Activated B cell treated with CpG ODN at 0.5 μM for 24 hours (primary cell): ENCODE results near the gene SPANXB1. TPM values are rescaled to one million over a fixed set of nuclear protein-coding genes. Genes with fewer than 3 reads are reported as not detected.
"Not testable (repeated sequence)": the region's sequence is repeated elsewhere in the genome, so short reads cannot be mapped to it uniquely, and the experiment has no call there.

ENCODE experiments used
- ATAC-seq: fragments of 200-7000 bp; cut with Tn5 transposase; one replicate; pipeline ENCODE4 v1.10.0; 2021; ENCODE audit warnings: low read depth, mild to moderate bottlenecking, moderate library complexity
- CTCF ChIA-PET: fragments of 350-600 bp; sonication (Branson Sonifier 250); formaldehyde crosslinking; loops from one replicate; lab custom pipeline; 2021; ENCODE audit warnings: antibody characterized with exemption; lab: Charles Lee
- POLR2A ChIA-PET: fragments of 350-600 bp; sonication (Branson Sonifier 250); formaldehyde crosslinking; loops from one replicate; lab custom pipeline; 2021; ENCODE audit warnings: antibody characterized with exemption; lab: Charles Lee
- DNase-seq: peaks from one replicate; pipeline ENCODE4 v3.0.0; 2022
- H3K27ac Mint-ChIP-seq: one replicate; pipeline ENCODE4 v1.8.0; 2020; ENCODE audit warnings: mixed read lengths
- H3K27me3 Mint-ChIP-seq: one replicate; pipeline ENCODE4 v1.8.0; 2021; ENCODE audit warnings: mixed read lengths
- H3K36me3 Mint-ChIP-seq: one replicate; pipeline ENCODE4 v1.8.0; 2021; ENCODE audit warnings: low read depth, mixed read lengths
- H3K4me1 Mint-ChIP-seq: one replicate; pipeline ENCODE4 v1.8.0; 2021; ENCODE audit warnings: mixed read lengths
- H3K4me3 Mint-ChIP-seq: one replicate; pipeline ENCODE4 v1.8.0; 2020; ENCODE audit warnings: mild to moderate bottlenecking, mixed read lengths
- H3K9me3 Mint-ChIP-seq: one replicate; pipeline ENCODE4 v1.8.0; 2020; ENCODE audit warnings: mixed read lengths
- CTCF ChIP-seq: fragments of 200-600 bp; IDR thresholded peaks from one replicate; pipeline ENCODE4 v1.8.0; 2022; ENCODE audit warnings: antibody characterized with exemption, mild to moderate bottlenecking
- intact Hi-C: fragments of 100-400 bp; cut with micrococcal nuclease; formaldehyde crosslinking; loops from one replicate; pipeline ENCODE4 v1.15.1; 2024
- total RNA-seq: library from RNA; stranded (reverse); gene quantifications from 2 replicates; pipeline ENCODE4 v1.2.3, GENCODE V29; 2022

The SPANXB1 gene
- not detected in 2 replicates for total RNA-seq

- H3K27ac Mint-ChIP-seq, H3K27me3 Mint-ChIP-seq, intact Hi-C loops, H3K36me3 Mint-ChIP-seq, H3K4me3 Mint-ChIP-seq, ATAC-seq, H3K9me3 Mint-ChIP-seq, CTCF ChIA-PET, POLR2A ChIA-PET, DNase-seq, H3K4me1 Mint-ChIP-seq: not testable (repeated sequence)
These were observed at the start of gene SPANXB1 for GRCh38 chrX:141002568-141002967. SPANXB1 (plus strand) TSS chrX:141002594; CDS start chrX:141002694, 100 bp downstream.

GRCh38 chrX:140967036-140967435, 35.4 kb upstream of the SPANXB1 start:
- DNase-seq = no peak
- no peak overlapping the region for H3K27ac Mint-ChIP-seq

GRCh38 chrX:140971099-140971795, 31.1 kb upstream of the SPANXB1 start:
- intact Hi-C loops = no loop called here
- ChIA-PET CTCF (no interaction called here), POLR2A (no interaction called here)
- no peaks in the 10 kb centered on the region for H3K36me3 Mint-ChIP-seq
- no peaks in the 10 kb centered on the region for H3K4me1 Mint-ChIP-seq
- no peaks in the 10 kb centered on the region for H3K9me3 Mint-ChIP-seq
- H3K27me3 Mint-ChIP-seq = no peaks in the 10 kb centered on the region
- TF ChIP-seq CTCF = no peak
- no peak for DNase-seq
- no peak for ATAC-seq
- H3K4me3 Mint-ChIP-seq = no peak overlapping the region
- no peak overlapping the region for H3K27ac Mint-ChIP-seq

More at GRCh38 chrX:140967036-140967435, 35.4 kb upstream of the SPANXB1 start:
- Mint-ChIP-seq H3K4me1 (no peaks in the 10 kb centered on the region), H3K27me3 (no peaks in the 10 kb centered on the region), H3K4me3 (no peak overlapping the region), H3K9me3 (no peaks in the 10 kb centered on the region), H3K36me3 (no peaks in the 10 kb centered on the region)
- ATAC-seq = no peak
- intact Hi-C loops = no loop called here
- ChIA-PET CTCF (no interaction called here), POLR2A (no interaction called here)
- TF ChIP-seq CTCF = no peak

- intact Hi-C loops = no loop called here
- H3K27me3 Mint-ChIP-seq = no peaks in the 10 kb centered on the region
- TF ChIP-seq CTCF = no peak
- H3K9me3 Mint-ChIP-seq = no peaks in the 10 kb centered on the region
- POLR2A ChIA-PET = no interaction called here
- no peaks in the 10 kb centered on the region for H3K36me3 Mint-ChIP-seq
- ATAC-seq = no peak
- H3K4me1 Mint-ChIP-seq = no peaks in the 10 kb centered on the region
- DNase-seq = no peak
- no peak overlapping the region for H3K27ac Mint-ChIP-seq
- H3K4me3 Mint-ChIP-seq = no peak overlapping the region
- CTCF ChIA-PET = no interaction called here
These were observed 26.9 kb upstream of the SPANXB1 start for GRCh38 chrX:140975472-140975871.

- Mint-ChIP-seq H3K9me3 (no peaks in the 10 kb centered on the region), H3K4me1 (no peaks in the 10 kb centered on the region), H3K27me3 (no peaks in the 10 kb centered on the region), H3K4me3 (no peak overlapping the region), H3K27ac (no peak overlapping the region), H3K36me3 (no peaks in the 10 kb centered on the region)
- ATAC-seq = no peak
- intact Hi-C loops = no loop called here
- POLR2A ChIA-PET = no interaction called here
- no peak for TF ChIP-seq CTCF
- CTCF ChIA-PET = no interaction called here
- no peak for DNase-seq
These were observed 22.1 kb upstream of the SPANXB1 start for GRCh38 chrX:140980271-140980670.

GRCh38 chrX:140983730-140984129, 18.7 kb upstream of the SPANXB1 start:
- POLR2A ChIA-PET = no interaction called here
- DNase-seq (no peak), ATAC-seq (no peak)
- no peaks in the 10 kb centered on the region for H3K36me3 Mint-ChIP-seq
- no peak for TF ChIP-seq CTCF
- no peak overlapping the region for H3K4me3 Mint-ChIP-seq
- CTCF ChIA-PET = no interaction called here
- H3K4me1 Mint-ChIP-seq = no peaks in the 10 kb centered on the region
- no peaks in the 10 kb centered on the region for H3K27me3 Mint-ChIP-seq
- H3K27ac Mint-ChIP-seq = no peak overlapping the region
- H3K9me3 Mint-ChIP-seq = no peaks in the 10 kb centered on the region
- intact Hi-C loops = no loop called here

GRCh38 chrX:141005243-141005642, 2.8 kb downstream of the SPANXB1 start:
- ATAC-seq, H3K27me3 Mint-ChIP-seq, intact Hi-C loops, POLR2A ChIA-PET, H3K4me1 Mint-ChIP-seq, CTCF ChIA-PET, H3K9me3 Mint-ChIP-seq, DNase-seq, H3K27ac Mint-ChIP-seq, H3K4me3 Mint-ChIP-seq, H3K36me3 Mint-ChIP-seq: not testable (repeated sequence)

- POLR2A ChIA-PET, CTCF ChIA-PET, H3K27me3 Mint-ChIP-seq, H3K9me3 Mint-ChIP-seq, H3K36me3 Mint-ChIP-seq, H3K4me3 Mint-ChIP-seq, H3K27ac Mint-ChIP-seq, intact Hi-C loops, ATAC-seq, H3K4me1 Mint-ChIP-seq, DNase-seq: not testable (repeated sequence)
These were observed 41.9 kb downstream of the SPANXB1 start for GRCh38 chrX:141044246-141044645.
